ENCODE results near the gene THAP8.

The THAP8 gene

GRCh38 chr19:36054119-36054732 is at the start of gene THAP8:
Gene THAP8, minus strand, starts transcription at chr19:36054285. Its CDS starts 68 bp downstream, at chr19:36054217.
- DNase-seq (ENCODE audit: low spot score): peak; percentile 96

- no peak for DNase-seq (ENCODE audit: low spot score)
Measured at GRCh38 chr19:36103040-36103626, 49.0 kb upstream of the THAP8 start.

GRCh38 chr19:36101550-36102327 is 47.7 kb upstream of the THAP8 start:
- DNase-seq (ENCODE audit: low spot score): no peak

- peak; percentile 21 for DNase-seq (ENCODE audit: low spot score)
Measured at GRCh38 chr19:36100476-36100875, 46.4 kb upstream of the THAP8 start.

- peak; percentile 22 for DNase-seq (ENCODE audit: low spot score)
Measured at GRCh38 chr19:36099166-36099785, 45.2 kb upstream of the THAP8 start.

- no peak for DNase-seq (ENCODE audit: low spot score)
Measured at GRCh38 chr19:36097036-36097435, 43.0 kb upstream of the THAP8 start.

- peak; percentile 30 for DNase-seq (ENCODE audit: low spot score)
Measured at GRCh38 chr19:36093687-36094086, 39.6 kb upstream of the THAP8 start.

- DNase-seq (ENCODE audit: low spot score): peak; percentile 21
Measured at GRCh38 chr19:36093146-36093662, 39.1 kb upstream of the THAP8 start.

- no peak for DNase-seq (ENCODE audit: low spot score)
Measured at GRCh38 chr19:36092566-36092965, 38.5 kb upstream of the THAP8 start.

GRCh38 chr19:36090910-36091695 is 37.0 kb upstream of the THAP8 start:
- DNase-seq (ENCODE audit: low spot score): no peak

- no peak for DNase-seq (ENCODE audit: low spot score)
Measured at GRCh38 chr19:36089847-36090246, 35.8 kb upstream of the THAP8 start.

- no peak for DNase-seq (ENCODE audit: low spot score)
Measured at GRCh38 chr19:36086326-36086725, 32.2 kb upstream of the THAP8 start.

- no peak for DNase-seq (ENCODE audit: low spot score)
Measured at GRCh38 chr19:36084231-36085009, 30.3 kb upstream of the THAP8 start.

- no peak for DNase-seq (ENCODE audit: low spot score)
Measured at GRCh38 chr19:36082916-36083315, 28.8 kb upstream of the THAP8 start.

- no peak for DNase-seq (ENCODE audit: low spot score)
Measured at GRCh38 chr19:36081894-36082293, 27.8 kb upstream of the THAP8 start.

GRCh38 chr19:36081385-36081784 is 27.3 kb upstream of the THAP8 start:
- DNase-seq (ENCODE audit: low spot score): no peak

- no peak for DNase-seq (ENCODE audit: low spot score)
Measured at GRCh38 chr19:36079389-36079945, 25.4 kb upstream of the THAP8 start.

- DNase-seq (ENCODE audit: low spot score): no peak
Measured at GRCh38 chr19:36073121-36073876, 19.2 kb upstream of the THAP8 start.

- DNase-seq (ENCODE audit: low spot score): no peak
Measured at GRCh38 chr19:36072081-36072480, 18.0 kb upstream of the THAP8 start.

All from D341Med (cell line).